DOHH2 (cell line): ENCODE data around the gene ENOX1.

Experiments used
- CTCF ChIP-seq: fragments of 200-600 bp; sonication (generic); IDR thresholded peaks from one replicate; pipeline ENCODE4 v1.5.1; 2014; ENCODE audit warnings: antibody characterized with exemption, mild to moderate bottlenecking, low read depth, low read length; ENCODE audit not compliant: poor library complexity, severe bottlenecking
- EZH2phosphoT487 ChIP-seq: fragments of 200-600 bp; sonication (generic); IDR thresholded peaks from 2 replicates; pipeline ENCODE4 v1.6.1; 2017; ENCODE audit warnings: borderline replicate concordance, mild to moderate bottlenecking, antibody characterized with exemption, low read length, moderate library complexity, mixed read lengths

- TF ChIP-seq CTCF (no peak), EZH2phosphoT487 (no peak)
Observed at GRCh38 chr13:43242040-43242439, 544.7 kb downstream of the ENOX1 start.
